GM12878 (cell line): ENCODE measurements around the gene N4BP3. TPM values are rescaled to one million over a fixed set of nuclear protein-coding genes. Genes with fewer than 3 reads are reported as not detected.

Source experiments
- ATAC-seq: fragments of 200-7000 bp; cut with Tn5 transposase; 3 replicates; pipeline ENCODE4 v1.9.1; 2020; ENCODE audit warnings: mild to moderate bottlenecking, moderate library complexity
- BruUV-seq: library from RNA; stranded (reverse); fragments of 400-500 nt; replicated peaks from 2 replicates; lab custom pipeline; 2021; lab: Mats Ljungman, UMichigan
- CTCF ChIA-PET: fragments of 300-600 bp; sonication (Branson Sonifier 250); formaldehyde crosslinking; extraction: SDS; loops from one replicate; lab custom pipeline; 2021; ENCODE audit warnings: inconsistent platforms; lab: Yijun Ruan, JAX
- POLR2A ChIA-PET: fragments of 350-600 bp; formaldehyde crosslinking; extraction: SDS; loops from one replicate; lab custom pipeline; 2021; ENCODE audit warnings: inconsistent platforms; lab: Charles Lee
- RAD21 ChIA-PET: fragments of 300-600 bp; sonication (Branson Sonifier 250); formaldehyde crosslinking; loops from one replicate; lab custom pipeline; 2023; ENCODE audit warnings: antibody characterized with exemption; ENCODE audit not compliant: unreplicated experiment; lab: Charles Lee
- SMC1A ChIA-PET: fragments of 300-600 bp; sonication (Branson Sonifier 250); formaldehyde crosslinking; loops from one replicate; lab custom pipeline; 2023; ENCODE audit not compliant: unreplicated experiment, uncharacterized antibody; lab: Charles Lee
- DNase-seq: peaks from one replicate; pipeline ENCODE4 v3.0.0-alpha.2; 2011; ENCODE audit warnings: low read depth, low spot score
- FAIRE-seq: peaks from 3 replicates; lab custom pipeline; 2011; peaks lifted over from hg19 to GRCh38; lab: Jason Lieb, UNC
- H2AFZ ChIP-seq: 2 replicates; pipeline ENCODE4 v1.6.0; 2011; ENCODE audit warnings: low read depth, low read length, control low read depth; ENCODE audit not compliant: control insufficient read depth
- H3K27ac ChIP-seq: 2 replicates; pipeline ENCODE4 v1.5.1; 2011; ENCODE audit warnings: control low read depth; ENCODE audit not compliant: control insufficient read depth, insufficient read depth
- H3K27me3 ChIP-seq, 2 experiments: replicated peaks in 1 of 2; 2 replicates each; pipeline versions ENCODE4 v1.6.0 to v1.6.1; 2011; ENCODE audit warnings: low read length in 1 of 2; ENCODE audit not compliant: control insufficient read depth in 2 of 2, insufficient read depth in 2 of 2
- H3K36me3 ChIP-seq, 2 experiments: 2 replicates each; pipeline ENCODE4 v1.5.1; 2011; ENCODE audit warnings: low read length in 1 of 2; ENCODE audit not compliant: control insufficient read depth in 2 of 2, insufficient read depth in 2 of 2
- H3K4me1 ChIP-seq: 2 replicates; pipeline ENCODE4 v1.6.1; 2011; ENCODE audit warnings: mild to moderate bottlenecking, low read length, moderate library complexity, mixed read lengths; ENCODE audit not compliant: control insufficient read depth, insufficient read depth
- H3K4me2 ChIP-seq: 2 replicates; pipeline ENCODE4 v1.6.0; 2011; ENCODE audit warnings: control low read depth; ENCODE audit not compliant: control insufficient read depth, insufficient read depth
- H3K4me3 ChIP-seq: fragments of 200-600 bp; sonication (generic); 2 replicates; pipeline ENCODE4 v1.5.1; 2016
- H3K79me2 ChIP-seq: 2 replicates; pipeline ENCODE4 v1.6.0; 2011; ENCODE audit warnings: low read length; ENCODE audit not compliant: control insufficient read depth, insufficient read depth
- H3K9ac ChIP-seq: 2 replicates; pipeline ENCODE4 v1.8.0; 2011; ENCODE audit warnings: low read length, control low read depth, mixed read lengths; ENCODE audit not compliant: control insufficient read depth, insufficient read depth
- H3K9me3 ChIP-seq: replicated peaks from 3 replicates; pipeline ENCODE4 v1.5.1; 2011; ENCODE audit warnings: mild to moderate bottlenecking, low read length; ENCODE audit not compliant: control insufficient read depth, insufficient read depth
- H4K20me1 ChIP-seq: 2 replicates; pipeline ENCODE4 v1.6.0; 2011; ENCODE audit not compliant: control insufficient read depth, insufficient read depth
- ATF2 ChIP-seq: IDR thresholded peaks from 2 replicates; pipeline ENCODE4 v1.6.1; 2012; ENCODE audit warnings: low read length, inconsistent platforms
- IRF3 ChIP-seq: fragments of 450-650 bp; IDR thresholded peaks from 2 replicates; pipeline ENCODE4 v1.6.1; 2014; ENCODE audit warnings: mild to moderate bottlenecking
- IRF4 ChIP-seq: IDR thresholded peaks from 2 replicates; pipeline ENCODE4 v1.6.1; 2011; ENCODE audit warnings: low read depth, low read length
- MEF2A ChIP-seq: IDR thresholded peaks from 2 replicates; pipeline ENCODE4 v1.6.1; 2011; ENCODE audit warnings: low read depth, mild to moderate bottlenecking, low read length, moderate library complexity; ENCODE audit not compliant: insufficient read depth
- NFXL1 ChIP-seq: fragments of 450-650 bp; IDR thresholded peaks from 2 replicates; pipeline ENCODE4 v1.6.1; 2017; ENCODE audit warnings: antibody characterized with exemption, mild to moderate bottlenecking, borderline replicate concordance
- NFYA ChIP-seq: IDR thresholded peaks from 2 replicates; pipeline ENCODE4 v1.6.1; 2011; ENCODE audit warnings: low read depth, mild to moderate bottlenecking, low read length, improper control_type of control experiment, borderline replicate concordance
- USF1 ChIP-seq: IDR thresholded peaks from 2 replicates; pipeline ENCODE4 v1.6.1; 2011; ENCODE audit warnings: borderline replicate concordance, low read depth, mild to moderate bottlenecking, moderate library complexity, mixed read lengths, low read length; ENCODE audit not compliant: insufficient read depth; ENCODE audit errors: extremely low read length
- YBX1 ChIP-seq: fragments of 450-650 bp; IDR thresholded peaks from 2 replicates; pipeline ENCODE4 v1.6.1; 2016; ENCODE audit warnings: antibody characterized with exemption
- ZBTB33 ChIP-seq: fragments of 450-650 bp; IDR thresholded peaks from 2 replicates; pipeline ENCODE4 v1.6.1; 2017; ENCODE audit warnings: mild to moderate bottlenecking
- ZNF207 ChIP-seq: fragments of 450-650 bp; IDR thresholded peaks from 2 replicates; pipeline ENCODE4 v1.6.1; 2014; ENCODE audit warnings: antibody characterized with exemption, mild to moderate bottlenecking, borderline replicate concordance
- WGBS: methylation state at CpG from one replicate; pipeline ENCODE4 v1.1.6; 2016; ENCODE audit warnings: low lambda C conversion rate; ENCODE audit not compliant: insufficient replicate concordance, insufficient coverage; ENCODE audit errors: missing lambda C conversion rate; 5-methylcytosine and 5-hydroxymethylcytosine counted together
- in situ Hi-C: fragments of 300-500 bp; cut with MboI; formaldehyde crosslinking; loops from 9 replicates; pipeline ENCODE4 v1.14.3; 2018; ENCODE audit warnings: mixed read lengths
- intact Hi-C: fragments of 100-400 bp; cut with micrococcal nuclease; formaldehyde crosslinking; loops from one replicate; pipeline ENCODE4 v1.14.2; 2022; ENCODE audit not compliant: unreplicated experiment
- polyA plus RNA-seq, 11 experiments: library from polyadenylated mRNA; depleted of rRNA in 4 of 11; unstranded in 6 of 11; stranded (reverse) in 5 of 11; fragments of >200 nt; fragmentation: Nextera tagmentation in 4 of 11; fragmentation: Illumina TruSeq in 1 of 11; extraction: Ambion mirVana in 4 of 11; extraction: Trizol in 1 of 11; gene quantifications; 1 replicate in 1 of 11; 2 replicates in 10 of 11; pipeline versions ENCODE4 v1.2.1 to v1.2.3, GENCODE V29; 2011 to 2016; ENCODE audit warnings: inconsistent platforms in 2 of 11, missing spikeins in 2 of 11, low read depth in 1 of 11
- total RNA-seq, 4 experiments: library from RNA; depleted of rRNA in 3 of 4; stranded (reverse); fragments of >200 nt in 3 of 4; fragmentation: Illumina TruSeq in 1 of 4; extraction: Trizol in 1 of 4; gene quantifications; 2 replicates each; pipeline versions ENCODE4 v1.2.1 to v1.2.3, GENCODE V29; 2013 to 2021

The N4BP3 gene
- total and polyA plus RNA-seq, 10 of the 15 experiments (the other 5 are each of a cell fraction or from before 2014, with no cell fraction given): 0.06 to 13.0 (median 4.3) TPM

- ChIA-PET RAD21 (interaction anchor here (1.0 to 1.7 kb wide), 3 partner anchors 15 to 30 kb away, joined by 3 to 7 read pairs (median 5); no protein-coding TSS in a partner anchor), POLR2A (interaction anchor here (0.6 kb wide), 1 partner anchor 153 kb away, joined by 3 read pairs; no protein-coding TSS in a partner anchor), SMC1A (interaction anchor here (1.0 to 1.5 kb wide), 5 partner anchors 13 to 63 kb away, joined by 3 to 4 read pairs (median 4); partner anchors contain the start of gene NHP2), CTCF (interaction anchor here (0.8 to 3.2 kb wide), 4 partner anchors 16 to 63 kb away, joined by 3 to 13 read pairs (median 3); partner anchors contain the start of gene NHP2)
- WGBS: 33% methylated on average over 6 of the region's 6 CpGs
- intact Hi-C loops (no loop called here), in situ Hi-C loops (no loop called here)
- Histone ChIP-seq H2AFZ (no peak overlapping the region), H3K27ac (no peak overlapping the region), H3K4me3 (no peak overlapping the region), H3K4me1 (peaks cover 6% of the 10 kb centered on the region; the same call in 1 of the 2 replicates), H3K9me3 (no peaks in the 10 kb centered on the region; the same call in 2 of the 3 replicates), H3K36me3 (no peaks in the 10 kb centered on the region), H3K27me3 (no peaks in the 10 kb centered on the region; a peak in 1 of 4 replicates), H3K4me2 (no peak overlapping the region), H3K79me2 (no peaks in the 10 kb centered on the region), H4K20me1 (no peaks in the 10 kb centered on the region), H3K9ac (no peak overlapping the region)
- ATAC-seq (no peak), DNase-seq (no peak), FAIRE-seq (no peak)
- TF ChIP-seq YBX1 (no peak), IRF4 (0 out of 2 replicates have a peak, but pooled peaks have one; percentile 34), ATF2 (0 out of 2 replicates have a peak, but pooled peaks have one; percentile 15)
- no TSS peak for BruUV-seq
Measured at GRCh38 chr5:178090856-178091255, 22.5 kb upstream of the N4BP3 start.

- POLR2A ChIA-PET: no interaction called here
- TF ChIP-seq NFYA: no peak
- no peak for TF ChIP-seq USF1
- no peak for TF ChIP-seq NFXL1
- TF ChIP-seq ZNF207: no peak
- no peak for TF ChIP-seq ZBTB33
- no peak for TF ChIP-seq IRF3
- TF ChIP-seq MEF2A: no peak
Measured at GRCh38 chr5:178093134-178093533, 20.2 kb upstream of the N4BP3 start.

More at GRCh38 chr5:178093134-178093533, 20.2 kb upstream of the N4BP3 start:
- Histone ChIP-seq H3K9ac (no peak overlapping the region), H3K4me1 (peaks cover 6% of the 10 kb centered on the region; the same call in 1 of the 2 replicates), H3K4me2 (no peak overlapping the region), H3K4me3 (no peak overlapping the region), H4K20me1 (no peaks in the 10 kb centered on the region), H3K27ac (no peak overlapping the region), H2AFZ (no peak overlapping the region), H3K79me2 (no peaks in the 10 kb centered on the region), H3K36me3 (no peaks in the 10 kb centered on the region), H3K27me3 (no peaks in the 10 kb centered on the region; a peak in 1 of 4 replicates), H3K9me3 (no peaks in the 10 kb centered on the region; the same call in 2 of the 3 replicates)
- ChIA-PET RAD21 (no interaction called here), SMC1A (no interaction called here), CTCF (no interaction called here)
- no TSS peak for BruUV-seq
- WGBS: 5% methylated on average over 2 of the region's 2 CpGs
- FAIRE-seq (no peak), DNase-seq (no peak), ATAC-seq (no peak)
- in situ Hi-C loops: no loop called here
- intact Hi-C loops: no loop called here
